Measurements from ENCODE around the gene SLC6A8. TPM values are rescaled to one million over a fixed set of nuclear protein-coding genes. Genes with fewer than 3 reads are reported as not detected.

The SLC6A8 gene
- total and polyA plus RNA-seq, 2 donors (not counting 1 experiment from before 2014, with no cell fraction given): 0.49 to 2.9 TPM

DNA sequence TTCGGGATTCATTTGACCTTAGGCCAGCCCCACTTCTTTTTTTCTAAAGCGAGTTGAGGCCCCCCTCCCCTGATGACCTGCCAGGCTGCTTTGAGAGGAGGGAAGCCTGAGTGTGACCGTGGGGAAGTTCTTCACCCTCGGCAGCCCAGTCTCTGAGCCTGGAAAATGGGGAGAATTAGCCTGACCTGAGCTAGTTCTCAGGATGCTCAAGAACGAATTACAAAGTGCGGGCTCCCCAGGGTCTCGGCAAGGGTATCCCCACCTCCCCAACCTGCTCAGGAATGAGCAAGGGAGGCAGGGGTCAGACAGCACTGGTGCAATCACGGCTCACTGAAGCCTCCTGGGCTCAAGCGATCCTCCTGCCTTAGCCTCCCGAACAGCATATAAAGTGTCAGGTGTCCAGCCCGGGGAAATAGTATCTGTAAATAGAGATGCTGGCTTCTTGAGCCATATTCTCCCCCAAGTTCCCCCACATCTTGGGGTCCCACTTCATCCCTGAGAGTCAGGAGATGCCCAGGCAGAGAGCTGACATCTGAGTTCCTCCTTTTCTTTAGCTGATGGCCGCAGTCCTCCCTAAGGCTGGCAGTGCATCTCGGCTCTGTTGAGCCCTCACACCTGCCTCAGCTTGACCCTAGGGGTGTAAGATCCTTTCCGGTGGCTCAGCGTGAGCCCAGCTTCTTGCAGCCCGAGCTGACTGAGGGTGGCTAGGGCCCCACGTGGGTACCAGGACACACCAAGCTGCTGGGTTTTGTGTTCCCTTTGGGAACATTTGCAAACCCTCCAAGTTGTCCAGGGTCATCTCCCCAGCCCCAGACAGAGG is 39.2 kb upstream of the SLC6A8 start:
- Histone ChIP-seq H3K4me2 (replicated peaks; ENCODE audit: low read depth, low read length, poor library complexity, severe bottlenecking) (peak overlapping the region; percentile 70), H3K9me3 (ENCODE audit: control extremely low read depth in 1 of 3, control insufficient read depth in 2 of 3, insufficient read depth in 1 of 3, low read length in 2 of 3) (no peaks in the 10 kb centered on the region), H3K27me3 (replicated peaks in 1 of 4; ENCODE audit: control extremely low read depth in 1 of 4, control insufficient read depth in 3 of 4, insufficient read depth in 4 of 4, low read length in 3 of 4) (peaks cover 0 to 44% (median 9%) of the 10 kb centered on the region in 4 experiments), H4K20me1 (ENCODE audit: control insufficient read depth, insufficient read depth, low read length, poor library complexity, severe bottlenecking) (no peaks in the 10 kb centered on the region), H3K9ac (ENCODE audit: low read length) (no peak overlapping the region), H3K4me1 (ENCODE audit: control insufficient read depth in 2 of 2, insufficient read depth in 2 of 2, low read length in 2 of 2) (peaks cover 4 to 14% of the 10 kb centered on the region in 2 donors), H3K79me2 (ENCODE audit: control insufficient read depth, insufficient read depth, low read length) (no peaks in the 10 kb centered on the region), H2AFZ (ENCODE audit: insufficient read depth, low read depth, low read length, poor library complexity, severe bottlenecking) (no peak overlapping the region), H3K36me3 (replicated peaks in 1 of 2; ENCODE audit: control extremely low read depth in 1 of 2, control insufficient read depth in 1 of 2, extremely low read depth in 1 of 2, insufficient read depth in 2 of 2, low read length in 1 of 2) (no peaks in the 10 kb centered on the region), H3K27ac (ENCODE audit: low read length in 2 of 2) (no peak overlapping the region), H3K4me3 (ENCODE audit: control extremely low read depth in 1 of 5, extremely low read depth in 1 of 5, insufficient read depth in 1 of 5, low read depth in 2 of 5, low read length in 4 of 5) (no peak overlapping the region)
- WGBS (ENCODE audit: insufficient coverage): 88% methylated on average over 5 of the region's 17 CpGs
- ATAC-seq (ENCODE audit: low read depth) (no peak), DNase-seq (no peak)
- ChIA-PET CTCF (interaction anchor here (0.9 to 6.3 kb wide), 6 partner anchors 14 to 707 kb away, joined by 3 to 25 read pairs (median 6); no protein-coding TSS in a partner anchor), POLR2A (no interaction called here)
- Mint-ChIP-seq H3K4me1 (peaks cover 5% of the 10 kb centered on the region), H3K27me3 (peaks cover 7% of the 10 kb centered on the region), H3K9me3 (ENCODE audit: insufficient read depth) (no peaks in the 10 kb centered on the region), H3K4me3 (no peak overlapping the region), H3K27ac (no peak overlapping the region)
- no peak for TF ChIP-seq EZH2 (IDR thresholded peaks at IDR 0.05; ENCODE audit: borderline replicate concordance, insufficient read depth, low read depth, low read length, poor library complexity, severe bottlenecking)
- TF ChIP-seq, protein P1, sequence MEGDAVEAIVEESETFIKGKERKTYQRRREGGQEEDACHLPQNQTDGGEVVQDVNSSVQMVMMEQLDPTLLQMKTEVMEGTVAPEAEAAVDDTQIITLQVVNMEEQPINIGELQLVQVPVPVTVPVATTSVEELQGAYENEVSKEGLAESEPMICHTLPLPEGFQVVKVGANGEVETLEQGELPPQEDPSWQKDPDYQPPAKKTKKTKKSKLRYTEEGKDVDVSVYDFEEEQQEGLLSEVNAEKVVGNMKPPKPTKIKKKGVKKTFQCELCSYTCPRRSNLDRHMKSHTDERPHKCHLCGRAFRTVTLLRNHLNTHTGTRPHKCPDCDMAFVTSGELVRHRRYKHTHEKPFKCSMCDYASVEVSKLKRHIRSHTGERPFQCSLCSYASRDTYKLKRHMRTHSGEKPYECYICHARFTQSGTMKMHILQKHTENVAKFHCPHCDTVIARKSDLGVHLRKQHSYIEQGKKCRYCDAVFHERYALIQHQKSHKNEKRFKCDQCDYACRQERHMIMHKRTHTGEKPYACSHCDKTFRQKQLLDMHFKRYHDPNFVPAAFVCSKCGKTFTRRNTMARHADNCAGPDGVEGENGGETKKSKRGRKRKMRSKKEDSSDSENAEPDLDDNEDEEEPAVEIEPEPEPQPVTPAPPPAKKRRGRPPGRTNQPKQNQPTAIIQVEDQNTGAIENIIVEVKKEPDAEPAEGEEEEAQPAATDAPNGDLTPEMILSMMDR (IDR thresholded peaks at IDR 0.05): no peak
- intact Hi-C loops (cut with micrococcal nuclease): loop anchor here (1.0 to 5.0 kb wide), 3 partner anchors 36 to 109 kb away; no protein-coding TSS in a partner anchor

Data from B cell (primary cell).